ENCODE data around the gene GRIK5.

DNA sequence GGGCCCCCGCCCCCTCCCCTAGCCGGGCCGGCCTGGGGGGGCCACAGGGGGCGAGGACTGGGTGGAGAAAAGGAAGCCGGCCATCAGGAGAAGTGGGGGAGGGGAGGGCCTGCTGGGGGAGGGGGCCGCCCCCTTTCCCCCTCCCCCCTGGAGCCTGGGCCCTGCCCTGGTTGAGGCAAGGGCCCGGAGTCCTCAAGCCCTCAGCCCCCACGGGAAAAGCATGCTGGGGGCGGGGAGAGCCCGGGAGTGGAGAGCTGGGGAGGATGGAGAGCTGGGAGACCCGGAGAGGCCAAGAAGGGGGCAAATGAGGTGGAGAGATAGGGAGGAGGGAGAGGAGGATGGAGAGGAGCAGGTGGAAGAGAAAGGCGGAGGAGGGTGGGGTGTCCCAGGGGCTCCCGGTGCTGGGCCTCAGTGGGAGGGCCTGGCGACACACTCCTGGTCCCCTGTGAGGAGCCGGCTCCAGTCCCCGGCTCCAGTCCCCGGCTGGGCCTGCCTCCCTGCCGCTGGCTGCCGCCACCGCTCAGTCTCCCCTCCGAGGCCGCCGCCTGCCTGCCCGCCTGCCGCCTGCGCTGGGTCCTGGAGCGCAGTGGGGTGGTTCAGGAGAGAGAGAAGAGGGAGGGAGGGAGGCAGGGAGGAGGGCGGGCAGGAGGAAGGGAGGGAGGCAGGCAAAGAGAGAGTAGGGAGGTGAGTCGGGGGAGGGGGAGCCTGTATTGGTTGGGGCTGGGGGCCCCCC, at the start of gene GRIK5:
- TF ChIP-seq, protein P1, sequence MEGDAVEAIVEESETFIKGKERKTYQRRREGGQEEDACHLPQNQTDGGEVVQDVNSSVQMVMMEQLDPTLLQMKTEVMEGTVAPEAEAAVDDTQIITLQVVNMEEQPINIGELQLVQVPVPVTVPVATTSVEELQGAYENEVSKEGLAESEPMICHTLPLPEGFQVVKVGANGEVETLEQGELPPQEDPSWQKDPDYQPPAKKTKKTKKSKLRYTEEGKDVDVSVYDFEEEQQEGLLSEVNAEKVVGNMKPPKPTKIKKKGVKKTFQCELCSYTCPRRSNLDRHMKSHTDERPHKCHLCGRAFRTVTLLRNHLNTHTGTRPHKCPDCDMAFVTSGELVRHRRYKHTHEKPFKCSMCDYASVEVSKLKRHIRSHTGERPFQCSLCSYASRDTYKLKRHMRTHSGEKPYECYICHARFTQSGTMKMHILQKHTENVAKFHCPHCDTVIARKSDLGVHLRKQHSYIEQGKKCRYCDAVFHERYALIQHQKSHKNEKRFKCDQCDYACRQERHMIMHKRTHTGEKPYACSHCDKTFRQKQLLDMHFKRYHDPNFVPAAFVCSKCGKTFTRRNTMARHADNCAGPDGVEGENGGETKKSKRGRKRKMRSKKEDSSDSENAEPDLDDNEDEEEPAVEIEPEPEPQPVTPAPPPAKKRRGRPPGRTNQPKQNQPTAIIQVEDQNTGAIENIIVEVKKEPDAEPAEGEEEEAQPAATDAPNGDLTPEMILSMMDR (conservative IDR thresholded peaks at IDR 0.05; ENCODE audit: low read length), result no peak
- no peak for TF ChIP-seq EZH2phosphoT487 (IDR thresholded peaks at IDR 0.05; ENCODE audit: borderline replicate concordance)
